ENCODE results near the gene CCDC93.

Gene CCDC93

DNA sequence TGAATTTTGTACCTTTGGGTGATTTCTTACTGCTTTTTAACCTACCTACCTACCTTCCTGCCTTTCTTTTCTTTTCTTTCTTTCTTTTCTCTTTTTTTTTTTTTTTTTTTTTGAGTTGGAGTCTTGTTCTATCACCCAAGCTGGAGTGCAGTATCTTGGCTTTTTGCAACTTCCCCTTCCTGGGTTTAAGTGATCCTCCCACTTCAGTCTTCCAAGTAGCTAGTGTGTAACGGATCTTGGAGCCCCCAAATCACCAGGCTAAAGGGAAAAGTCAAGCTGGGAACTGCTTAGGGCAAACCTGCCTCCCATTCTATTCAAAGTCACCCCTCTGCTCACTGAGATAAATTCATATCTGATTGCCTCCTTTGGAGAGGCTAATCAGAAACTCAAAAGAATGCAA lies 138.1 kb downstream of the CCDC93 start:
- no peak for DNase-seq

All from NCI-H510A treated with DMSO at 0.1 percent for 48 hours (cell line).